Epithelial cell of prostate (primary cell): Measurements from ENCODE around the gene SPOCK1.

Experiments used
- DNase-seq: peaks from one replicate; pipeline ENCODE4 v3.0.0-alpha.2; 2011; ENCODE audit warnings: low read depth, low spot score
- H3K27ac ChIP-seq: fragments of 450-650 bp; 2 replicates; pipeline ENCODE4 v1.5.1; 2017; ENCODE audit warnings: mild to moderate bottlenecking

SPOCK1 gene

DNA sequence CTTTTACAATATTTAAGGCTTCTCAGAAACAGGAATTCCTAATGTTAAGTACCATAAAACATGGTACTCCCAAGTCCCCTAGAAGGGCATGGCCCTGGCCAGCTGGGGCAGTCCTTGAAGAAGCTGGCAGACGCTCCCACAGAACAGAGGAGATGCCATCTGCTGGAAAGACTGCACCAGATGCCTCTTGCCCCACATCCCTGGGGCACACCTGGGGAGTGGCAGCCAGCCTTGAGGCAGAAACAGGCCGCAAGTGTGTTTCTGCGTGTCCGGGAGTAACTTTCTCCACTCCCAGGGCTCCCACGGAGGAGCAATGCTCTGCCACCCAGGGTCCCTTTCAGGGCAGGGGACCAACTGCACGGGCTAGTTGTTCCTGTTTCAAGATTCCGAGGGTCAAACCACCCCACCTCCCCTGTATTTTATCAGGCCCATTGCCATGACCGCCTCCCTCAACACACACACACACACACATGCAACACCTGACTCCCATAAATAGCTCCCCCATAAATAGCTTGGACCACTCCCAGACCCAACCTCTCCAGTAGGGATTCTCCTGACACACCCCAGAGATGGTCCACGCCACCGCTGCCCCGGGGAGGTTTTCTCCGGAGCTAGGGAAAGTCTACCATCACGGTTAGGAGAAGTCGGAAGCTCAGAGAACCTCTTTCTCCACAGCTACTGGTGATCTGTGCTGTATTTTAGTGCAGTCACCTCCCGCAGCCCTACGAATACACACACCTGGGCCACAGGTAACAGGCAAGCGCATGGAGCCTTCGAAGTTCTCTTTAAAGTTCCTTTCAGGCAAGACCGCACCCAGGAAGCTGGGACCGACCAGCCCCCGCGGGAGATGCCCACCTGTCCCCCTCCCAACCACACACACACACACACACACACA, 1.5 kb downstream of the SPOCK1 start:
- no peak overlapping the region for H3K27ac ChIP-seq
- no peak for DNase-seq

GRCh38 chr5:137496919-137497318, 2.2 kb downstream of the SPOCK1 start:
- DNase-seq = no peak
- no peak overlapping the region for H3K27ac ChIP-seq

GRCh38 chr5:137492331-137492730, 6.8 kb downstream of the SPOCK1 start:
- H3K27ac ChIP-seq = no peak overlapping the region
- no peak for DNase-seq

DNA sequence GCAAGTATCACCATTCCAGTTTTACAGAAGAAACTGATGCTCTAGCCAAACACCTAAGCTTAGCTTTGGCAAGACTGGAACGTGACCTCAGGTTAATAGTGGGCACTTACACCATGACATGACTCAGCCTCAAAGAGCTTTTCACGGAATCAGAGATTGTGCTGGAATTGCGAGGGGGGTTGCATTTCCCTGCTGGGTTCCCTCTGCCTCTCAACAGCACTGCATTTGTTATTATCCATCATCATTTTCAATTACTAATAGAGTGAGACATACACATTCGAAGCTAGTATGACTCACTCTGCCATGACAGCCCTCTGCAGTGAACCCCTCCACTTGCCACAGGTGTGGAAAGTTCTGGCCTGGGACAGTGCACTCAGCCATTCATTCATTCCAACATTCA, 8.0 kb downstream of the SPOCK1 start:
- H3K27ac ChIP-seq = no peak overlapping the region

DNA sequence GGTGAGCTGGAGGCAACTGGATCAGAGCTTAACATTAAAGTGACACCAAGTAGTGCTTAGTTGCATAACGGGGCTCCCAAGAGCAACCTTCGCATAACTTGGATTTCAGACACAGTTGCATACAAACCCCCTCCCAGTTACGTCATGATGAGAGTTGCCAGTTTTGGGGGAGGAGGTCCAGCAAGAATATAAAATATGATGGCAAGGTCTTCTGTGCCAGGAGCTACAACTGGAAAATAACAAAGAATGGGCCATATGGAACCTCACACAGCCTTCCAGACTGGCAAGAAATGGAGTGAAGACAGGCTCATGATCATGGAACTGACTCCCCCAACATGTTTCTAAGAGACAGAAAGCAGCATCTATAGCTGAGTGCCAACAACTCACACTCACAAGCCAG, 8.5 kb downstream of the SPOCK1 start:
- DNase-seq = no peak
- no peak overlapping the region for H3K27ac ChIP-seq

More for the DNA sequence above, 8.0 kb downstream of the SPOCK1 start:
- DNase-seq = no peak

- DNase-seq = no peak
Measured at GRCh38 chr5:137488974-137489373, 10.2 kb downstream of the SPOCK1 start.

GRCh38 chr5:137488516-137488915, 10.6 kb downstream of the SPOCK1 start:
- no peak for DNase-seq
- H3K27ac ChIP-seq = no peak overlapping the region

More at GRCh38 chr5:137488974-137489373, 10.2 kb downstream of the SPOCK1 start:
- H3K27ac ChIP-seq = no peak overlapping the region

GRCh38 chr5:137487600-137487999, 11.5 kb downstream of the SPOCK1 start:
- no peak for DNase-seq
- H3K27ac ChIP-seq = no peak overlapping the region

- DNase-seq = no peak
- no peak overlapping the region for H3K27ac ChIP-seq
Measured at GRCh38 chr5:137486707-137487106, 12.4 kb downstream of the SPOCK1 start.

DNA sequence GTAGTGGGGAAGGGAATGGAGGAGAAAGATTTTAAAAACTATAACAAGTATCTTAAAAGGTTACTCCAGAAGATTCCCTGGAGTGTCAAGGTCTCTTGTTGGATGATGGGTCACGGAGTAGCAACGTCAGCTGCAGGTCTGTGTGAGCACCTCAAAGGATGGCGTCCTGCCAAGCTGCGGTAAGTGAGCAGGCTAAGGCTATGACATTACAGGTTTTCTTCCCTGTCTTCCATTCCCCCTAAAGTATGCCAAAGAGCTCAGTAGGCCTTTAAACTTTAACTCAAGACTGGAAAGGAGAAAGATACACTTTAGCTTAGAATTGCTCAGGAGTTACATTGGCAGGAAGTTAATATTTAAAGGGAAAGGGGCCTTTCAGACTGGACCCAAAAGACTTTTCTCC, 17.5 kb downstream of the SPOCK1 start:
- peak; percentile 20 for DNase-seq
- H3K27ac ChIP-seq = no peak overlapping the region

- H3K27ac ChIP-seq = no peak overlapping the region
- DNase-seq = no peak
Measured at GRCh38 chr5:137478043-137478442, 21.1 kb downstream of the SPOCK1 start.

DNA sequence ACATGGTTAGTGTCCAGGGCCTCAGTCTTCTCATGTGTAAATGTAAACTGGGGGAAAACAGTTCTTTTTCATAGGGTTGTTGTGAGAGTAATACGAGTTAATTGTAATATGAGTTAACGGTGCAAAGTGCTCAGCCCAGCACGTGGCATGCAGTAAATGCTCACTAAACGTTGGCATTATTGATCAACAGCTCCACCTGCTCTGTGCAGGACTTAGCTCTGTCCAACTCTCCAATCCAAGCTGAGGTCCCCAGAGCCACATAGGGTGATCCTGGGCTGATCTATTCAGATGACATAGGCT, 28.3 kb downstream of the SPOCK1 start:
- H3K27ac ChIP-seq = no peak overlapping the region
- no peak for DNase-seq

DNA sequence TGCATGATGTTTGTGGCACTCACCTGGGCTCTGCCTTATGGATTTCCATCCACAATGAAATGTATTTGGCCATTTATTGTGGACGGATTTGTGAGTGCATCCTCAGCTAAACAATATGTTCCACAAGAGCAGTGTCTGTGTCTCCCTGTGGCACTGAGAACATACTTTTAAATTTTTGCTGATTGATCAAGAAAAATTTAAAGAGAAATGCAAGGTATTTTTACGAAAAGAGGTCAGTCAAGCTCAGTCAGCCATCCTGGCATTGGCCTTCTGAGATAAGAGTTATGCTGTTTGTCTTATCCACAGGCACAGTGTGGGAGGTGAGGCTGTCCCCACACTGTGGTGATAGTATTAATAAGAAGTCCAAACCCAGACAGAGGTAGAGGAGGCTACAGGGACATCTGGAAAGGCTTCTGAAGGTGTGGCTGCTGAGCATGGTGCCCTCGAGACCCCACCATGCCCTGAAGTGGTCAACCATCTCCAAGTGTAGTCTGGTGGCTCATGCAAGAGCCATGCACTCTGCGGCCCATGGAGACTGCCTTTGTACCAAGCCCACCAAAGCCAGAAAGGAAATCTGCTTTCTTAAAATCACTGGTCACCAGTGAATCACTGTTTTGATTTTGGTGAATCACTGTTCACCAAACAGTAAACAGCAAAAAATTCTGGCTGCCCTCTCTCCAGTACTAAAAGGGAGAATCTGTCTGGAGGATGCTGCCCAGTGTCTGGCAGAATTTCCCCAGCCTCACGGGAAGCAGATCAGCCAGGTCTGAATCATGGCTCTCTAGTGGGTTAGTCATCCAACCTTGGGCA, 28.8 kb downstream of the SPOCK1 start:
- peak overlapping the region; percentile 45 for H3K27ac ChIP-seq
- DNase-seq = peak; percentile 82

DNA sequence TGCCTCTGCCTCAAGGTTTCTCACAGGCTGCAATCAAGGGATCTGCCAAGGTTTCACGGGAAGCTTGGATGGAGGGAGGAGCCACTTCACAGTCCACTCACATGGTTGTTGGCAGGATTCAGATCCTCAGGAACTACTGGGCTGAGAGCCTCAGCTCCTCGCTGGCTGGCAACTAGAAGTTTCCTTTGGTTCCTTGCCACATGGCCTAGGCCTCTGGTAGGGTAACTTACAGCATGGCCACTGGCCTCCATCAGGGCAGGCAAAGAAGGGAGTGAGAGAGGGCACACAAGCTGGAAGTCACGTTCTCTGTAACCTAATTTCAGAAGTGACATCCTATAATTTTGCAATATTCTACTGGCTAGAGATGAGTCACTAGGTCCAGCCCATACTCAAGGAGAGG, 32.2 kb downstream of the SPOCK1 start:
- H3K27ac ChIP-seq = no peak overlapping the region
- DNase-seq = no peak

- no peak for DNase-seq
- H3K27ac ChIP-seq = no peak overlapping the region
Measured at GRCh38 chr5:137465930-137466329, 33.2 kb downstream of the SPOCK1 start.

DNA sequence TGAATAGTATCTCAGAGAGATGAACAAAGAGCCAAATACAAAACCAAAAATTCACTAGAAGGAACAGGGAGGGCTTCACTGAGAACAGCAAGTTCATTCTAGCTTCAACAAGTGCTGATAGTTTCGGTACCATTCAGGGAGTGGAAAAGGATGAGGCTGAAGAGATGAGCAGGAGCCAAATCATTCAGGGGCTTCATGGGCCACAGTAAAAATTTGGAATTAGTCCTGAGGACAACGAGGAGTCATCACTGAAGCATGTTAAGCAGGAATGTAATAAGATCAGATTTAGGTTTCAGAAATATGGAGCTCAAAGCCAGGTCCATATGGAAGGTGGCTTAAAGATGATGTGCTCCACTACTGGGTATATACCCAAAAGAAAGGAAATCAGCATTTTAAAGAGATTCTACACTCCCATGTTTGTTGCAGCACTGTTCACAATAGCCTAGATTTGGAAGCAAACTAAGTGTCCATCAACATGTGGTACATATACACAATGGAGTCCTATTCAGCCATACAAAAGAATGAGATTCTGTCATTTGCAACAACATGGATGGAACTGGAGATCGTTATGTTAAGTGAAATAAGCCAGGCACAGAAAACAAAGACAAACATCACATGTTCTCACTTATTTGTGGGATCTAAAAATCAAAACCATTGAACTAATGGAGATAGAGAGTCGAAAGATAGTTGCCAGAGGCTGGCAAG, 36.2 kb downstream of the SPOCK1 start:
- no peak overlapping the region for H3K27ac ChIP-seq
- DNase-seq = no peak

GRCh38 chr5:137462265-137462590, 36.9 kb downstream of the SPOCK1 start:
- DNase-seq = no peak
- no peak overlapping the region for H3K27ac ChIP-seq

DNA sequence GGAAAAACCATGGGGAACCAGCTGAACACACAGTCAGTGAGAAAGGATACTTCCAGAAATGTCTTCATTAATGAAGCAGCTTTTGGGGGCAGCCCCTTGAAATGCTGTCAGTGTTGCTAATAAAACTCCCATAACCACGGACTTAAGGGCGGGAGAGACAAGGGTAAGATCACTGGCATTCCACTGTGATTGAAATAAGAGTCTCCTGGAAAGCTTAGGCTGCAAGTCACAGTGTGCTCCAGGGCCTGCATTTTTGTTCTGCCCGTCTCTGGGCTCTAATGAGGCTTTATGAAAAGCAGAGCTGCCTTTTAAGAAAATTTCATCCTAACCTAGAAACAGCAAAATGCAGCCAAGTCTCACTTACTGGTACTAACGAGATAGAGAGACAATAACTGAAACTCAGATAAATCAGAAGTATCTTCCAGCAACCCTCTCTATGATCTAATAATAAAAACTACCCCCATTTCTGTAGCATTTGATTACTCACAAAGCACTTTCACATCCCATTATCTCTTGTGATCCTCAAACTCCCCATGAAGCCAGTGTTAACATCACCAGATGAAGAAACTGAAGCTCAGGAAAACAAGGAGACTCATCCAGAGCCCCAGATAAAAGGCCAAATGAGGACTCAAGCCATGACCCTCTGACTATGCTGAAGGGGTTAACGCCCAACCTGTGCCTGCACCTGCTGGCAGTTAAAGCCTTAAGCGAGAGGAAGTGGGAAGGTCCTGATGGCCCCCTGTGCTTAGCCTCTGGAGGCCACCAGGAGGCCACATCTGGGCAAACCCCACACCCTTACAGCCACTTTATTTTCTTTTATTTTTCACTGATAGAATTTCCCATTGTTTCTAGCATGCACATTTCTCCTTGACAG, 37.5 kb downstream of the SPOCK1 start:
- no peak for DNase-seq
- H3K27ac ChIP-seq = no peak overlapping the region

- H3K27ac ChIP-seq = no peak overlapping the region
- no peak for DNase-seq
Measured at GRCh38 chr5:137454671-137455070, 44.5 kb downstream of the SPOCK1 start.

GRCh38 chr5:137453483-137454080, 45.5 kb downstream of the SPOCK1 start:
- H3K27ac ChIP-seq = no peak overlapping the region
- DNase-seq = no peak
